Psoas muscle (tissue), 8 donors: ENCODE results near the gene PLXNA4. TPM values are rescaled to one million over a fixed set of nuclear protein-coding genes. Genes with fewer than 3 reads are reported as not detected.

Source experiments
- ATAC-seq, 4 donors: fragments of 200-7000 bp; cut with Tn5 transposase; one replicate each; pipeline ENCODE4 v1.9.1; 2020; ENCODE audit warnings: moderate library complexity in 3 of 4, mild to moderate bottlenecking in 2 of 4
- DNase-seq, 2 donors: peaks; one replicate each; pipeline ENCODE4 v3.0.0-alpha.2; 2020
- H3K27ac ChIP-seq: fragments of 200-600 bp; one replicate; pipeline ENCODE4 v1.8.0; 2022
- H3K27me3 ChIP-seq, 3 donors: fragments of 200-600 bp in 1 of 3; one replicate each; pipeline versions ENCODE4 v1.6.1 to v1.8.0; 2013 to 2022; ENCODE audit warnings: low read length in 2 of 3, mild to moderate bottlenecking in 2 of 3, moderate library complexity in 1 of 3; ENCODE audit not compliant: insufficient read depth in 3 of 3
- H3K36me3 ChIP-seq, 2 donors: fragments of 200-600 bp in 1 of 2; one replicate each; pipeline versions ENCODE4 v1.6.1 to v1.8.0; 2013 to 2022; ENCODE audit warnings: low read depth in 1 of 2, mild to moderate bottlenecking in 1 of 2, moderate library complexity in 1 of 2; ENCODE audit not compliant: insufficient read depth in 1 of 2
- H3K4me1 ChIP-seq: fragments of 200-600 bp; one replicate; pipeline ENCODE4 v1.8.0; 2022
- H3K4me3 ChIP-seq: fragments of 200-600 bp; one replicate; pipeline ENCODE4 v1.8.0; 2022; ENCODE audit warnings: mild to moderate bottlenecking
- H3K9me3 ChIP-seq: fragments of 200-600 bp; one replicate; pipeline ENCODE4 v1.8.0; 2022
- WGBS, 3 donors: extraction: QIAGEN DNeasy Blood & Tissue Kit; methylation state at CpG; one replicate each; pipeline versions ENCODE4 v1.1.6 to v1.1.7; 2013; 5-methylcytosine and 5-hydroxymethylcytosine counted together
- intact Hi-C, 2 donors: fragments of 100-400 bp; cut with DNase I; formaldehyde crosslinking; loops; one replicate each; pipeline versions ENCODE4 v1.11.0 to v1.14.2; 2022
- polyA plus RNA-seq, 3 donors: library from polyadenylated mRNA; stranded (reverse); fragments of 200-250 nt; gene quantifications; one replicate each; pipeline ENCODE4 v1.2.3, GENCODE V29; 2013
- total RNA-seq, 4 donors: library from RNA; stranded (reverse); fragmentation: NEBNext Ultra II Directional in 2 of 4; extraction: Animal tissue kit (Norgen Biotek cat#: 25700) in 2 of 4; gene quantifications; one replicate each; pipeline versions ENCODE4 v1.2.1 to v1.2.4, GENCODE V29; 2021 to 2023
- TF ChIP-seq, protein P1 (sequence below): fragments of 200-600 bp; IDR thresholded peaks from one replicate; pipeline ENCODE4 v1.8.0; 2022; ENCODE audit warnings: antibody characterized with exemption
- donor health status: healthy with polysubstance abuse.
- donor health status: DM: no; HTN: no; CAD: no; lungs with moderate emphysema.
- donor health status: Bipolar disorder and iron deficiency.
- donor health status: healthy.
- donor health status: DM: yes; HTN: yes; CAD: no.
- donor health status: DM: no; HTN: no; CAD: no.
- donor health status: DM: no; HTN: no; CAD: no.
- donor health status: DM: yes; HTN: yes; CAD: no.

PLXNA4 gene
- total and polyA plus RNA-seq, 7 donors: 0.15 to 2.5 (median 0.88) TPM

DNA sequence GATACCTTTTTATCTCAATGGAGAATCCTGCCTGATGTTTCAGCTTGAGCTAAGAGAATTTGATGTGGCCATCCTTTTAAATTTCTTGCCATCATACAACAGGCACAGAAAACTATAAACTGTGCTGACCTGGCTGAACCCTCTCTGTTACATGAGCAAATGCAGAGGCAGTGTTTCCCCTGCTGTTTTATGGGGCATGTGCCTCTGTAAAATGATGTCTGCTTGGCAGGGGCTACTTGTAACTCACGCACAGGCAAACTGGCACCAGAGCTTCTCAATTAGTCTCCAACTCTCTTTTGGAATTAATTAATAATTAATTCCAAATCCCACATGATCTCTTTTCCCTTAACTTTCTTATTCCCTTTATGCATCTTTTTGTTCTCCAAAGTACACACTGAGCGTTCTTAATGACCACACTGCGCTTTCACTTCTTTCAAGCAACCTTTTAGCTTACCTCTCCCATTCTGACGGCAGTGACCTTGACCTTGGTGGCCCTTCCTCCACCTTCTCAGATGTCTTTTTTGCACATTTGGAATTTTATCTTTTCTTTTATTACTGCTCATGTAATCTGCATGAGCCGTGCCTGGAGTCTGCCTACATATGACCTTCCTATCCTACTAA lies 334.0 kb downstream of the PLXNA4 start:
- no peaks in the 10 kb centered on the region for H3K4me1 ChIP-seq
- TF ChIP-seq, protein P1, sequence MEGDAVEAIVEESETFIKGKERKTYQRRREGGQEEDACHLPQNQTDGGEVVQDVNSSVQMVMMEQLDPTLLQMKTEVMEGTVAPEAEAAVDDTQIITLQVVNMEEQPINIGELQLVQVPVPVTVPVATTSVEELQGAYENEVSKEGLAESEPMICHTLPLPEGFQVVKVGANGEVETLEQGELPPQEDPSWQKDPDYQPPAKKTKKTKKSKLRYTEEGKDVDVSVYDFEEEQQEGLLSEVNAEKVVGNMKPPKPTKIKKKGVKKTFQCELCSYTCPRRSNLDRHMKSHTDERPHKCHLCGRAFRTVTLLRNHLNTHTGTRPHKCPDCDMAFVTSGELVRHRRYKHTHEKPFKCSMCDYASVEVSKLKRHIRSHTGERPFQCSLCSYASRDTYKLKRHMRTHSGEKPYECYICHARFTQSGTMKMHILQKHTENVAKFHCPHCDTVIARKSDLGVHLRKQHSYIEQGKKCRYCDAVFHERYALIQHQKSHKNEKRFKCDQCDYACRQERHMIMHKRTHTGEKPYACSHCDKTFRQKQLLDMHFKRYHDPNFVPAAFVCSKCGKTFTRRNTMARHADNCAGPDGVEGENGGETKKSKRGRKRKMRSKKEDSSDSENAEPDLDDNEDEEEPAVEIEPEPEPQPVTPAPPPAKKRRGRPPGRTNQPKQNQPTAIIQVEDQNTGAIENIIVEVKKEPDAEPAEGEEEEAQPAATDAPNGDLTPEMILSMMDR: no peak
- H3K36me3 ChIP-seq: no peaks in the 10 kb centered on the region
- H3K9me3 ChIP-seq: no peaks in the 10 kb centered on the region
- no peak for ATAC-seq
- no peak overlapping the region for H3K4me3 ChIP-seq
- no peaks in the 10 kb centered on the region for H3K27me3 ChIP-seq
- no peak overlapping the region for H3K27ac ChIP-seq
- intact Hi-C loops: no loop called here
- WGBS, 3 donors: 66 to 78% (median 70%) methylated on average over 5 of the region's 5 CpGs
- no peak for DNase-seq

DNA sequence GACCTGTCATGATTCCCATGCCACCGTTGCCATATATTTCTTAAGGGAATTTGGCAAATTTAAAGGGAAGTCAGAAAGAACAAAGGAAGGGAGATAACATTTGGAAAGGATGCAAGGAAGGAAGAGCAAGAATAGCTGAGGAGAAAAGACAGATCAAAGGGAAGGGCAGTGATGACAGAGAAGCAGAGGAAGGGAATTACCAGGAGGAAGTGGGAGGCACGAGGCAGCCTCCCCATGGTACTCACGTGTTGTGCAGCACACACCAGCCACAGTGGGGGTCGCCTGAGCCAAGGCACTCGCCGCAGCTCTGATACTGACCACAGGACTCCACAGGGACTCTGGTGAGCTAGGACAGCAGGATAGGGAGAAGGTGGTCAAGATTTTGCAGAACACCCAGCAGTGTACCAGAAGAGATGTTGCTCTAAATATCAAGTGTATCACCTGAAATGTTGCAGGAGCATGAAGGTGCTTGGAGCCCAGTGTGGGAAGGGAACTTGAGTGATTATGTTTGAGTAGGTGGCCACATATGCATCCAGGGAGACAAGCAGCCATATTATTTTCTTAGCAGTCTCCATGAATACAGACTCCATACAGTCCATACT lies 335.3 kb downstream of the PLXNA4 start:
- Histone ChIP-seq H3K36me3 (no peaks in the 10 kb centered on the region), H3K9me3 (no peaks in the 10 kb centered on the region), H3K4me1 (no peaks in the 10 kb centered on the region), H3K27me3 (no peaks in the 10 kb centered on the region), H3K4me3 (no peak overlapping the region), H3K27ac (no peak overlapping the region)
- WGBS, 3 donors: 27 to 54% (median 41%) methylated on average over 5 to 6 of the region's 6 CpGs
- ATAC-seq (no peak), DNase-seq (no peak)
- TF ChIP-seq, protein P1: no peak
- intact Hi-C loops: no loop called here

DNA sequence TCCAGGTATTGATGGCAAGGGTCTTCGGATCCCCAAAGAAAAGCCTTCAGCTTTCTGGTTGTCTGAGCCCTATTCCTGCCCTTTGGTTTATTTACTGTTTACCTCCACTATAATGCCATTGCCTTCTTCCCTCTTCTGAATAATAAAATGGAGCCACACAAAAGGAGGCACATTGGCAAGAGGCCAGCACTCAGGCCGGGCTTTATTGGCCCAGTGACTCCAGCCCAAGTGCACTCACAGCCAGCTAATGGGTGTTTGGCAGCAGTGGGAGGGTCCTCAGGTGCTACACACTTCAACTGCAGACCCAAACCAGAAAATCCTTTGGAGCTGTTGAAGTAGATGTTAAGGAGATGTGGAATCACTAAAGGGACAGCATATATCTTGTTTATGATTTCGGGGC lies 336.0 kb downstream of the PLXNA4 start:
- TF ChIP-seq, protein P1: no peak
- Histone ChIP-seq H3K4me3 (no peak overlapping the region), H3K4me1 (no peaks in the 10 kb centered on the region), H3K36me3 (no peaks in the 10 kb centered on the region), H3K9me3 (no peaks in the 10 kb centered on the region), H3K27me3 (no peaks in the 10 kb centered on the region), H3K27ac (no peak overlapping the region)
- 63 to 67% (median 65%) methylated on average over 3 of the region's 3 CpGs for WGBS, 3 donors
- DNase-seq (no peak), ATAC-seq (no peak)
- intact Hi-C loops: no loop called here

DNA sequence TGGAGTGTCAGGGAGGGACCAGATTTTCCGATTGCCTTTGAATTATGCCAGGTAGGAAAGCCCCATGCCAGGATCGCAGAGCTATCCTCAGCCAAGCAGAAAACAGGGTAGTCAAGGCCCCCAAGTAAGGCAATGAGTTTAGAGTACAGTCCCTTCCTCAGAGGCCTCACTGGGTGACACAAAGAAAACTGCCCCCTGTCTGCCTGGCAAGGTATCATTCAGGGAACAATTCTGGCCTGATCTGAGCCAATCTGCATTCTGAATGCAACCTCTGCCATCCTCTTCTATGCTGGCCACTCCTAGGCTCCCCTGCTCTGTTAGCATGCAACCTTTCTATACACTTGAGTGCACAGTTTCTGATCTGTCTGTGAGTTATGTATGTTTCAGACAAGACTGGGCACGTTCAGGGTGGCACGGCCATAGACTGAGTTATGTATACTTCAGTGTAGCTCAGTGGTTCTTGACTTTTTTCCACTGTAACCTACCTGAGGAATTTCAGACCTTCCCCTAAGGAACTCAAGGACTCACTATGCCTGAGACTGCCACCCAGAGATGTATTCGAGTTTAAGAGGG lies 336.8 kb downstream of the PLXNA4 start:
- Histone ChIP-seq H3K9me3 (no peaks in the 10 kb centered on the region), H3K36me3 (no peaks in the 10 kb centered on the region), H3K27ac (no peak overlapping the region), H3K4me1 (no peaks in the 10 kb centered on the region), H3K27me3 (no peaks in the 10 kb centered on the region), H3K4me3 (no peak overlapping the region)
- 88 to 96% (median 93%) methylated on average over 5 of the region's 5 CpGs for WGBS, 3 donors
- intact Hi-C loops: no loop called here
- DNase-seq (no peak), ATAC-seq (no peak)
- TF ChIP-seq, protein P1: no peak
